ENCODE measurements around the gene PLEKHH2.

DNA sequence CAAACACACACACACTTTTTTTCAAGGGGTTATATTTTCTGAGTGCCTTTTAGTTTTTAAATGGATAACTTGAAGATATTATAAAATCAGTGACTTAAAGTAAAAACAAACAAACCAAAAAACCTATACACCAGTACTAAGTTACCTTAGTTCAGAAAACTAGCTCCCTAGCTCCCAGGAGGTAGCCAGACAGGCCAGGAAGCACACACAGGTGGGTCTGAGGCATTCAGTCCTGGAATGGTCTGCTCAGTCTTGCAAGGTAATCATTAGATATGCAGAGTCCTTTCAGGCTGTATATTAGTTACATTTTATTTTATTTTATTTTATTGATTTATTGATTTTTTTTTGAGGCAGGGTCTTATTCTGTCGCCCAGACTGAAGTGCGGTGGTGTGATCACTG, 126.0 kb downstream of the PLEKHH2 start:
- TF ChIP-seq EZH2 (IDR thresholded peaks at IDR 0.05; ENCODE audit: insufficient read depth, poor library complexity, severe bottlenecking) = no peak
- no peak for TF ChIP-seq EZH2phosphoT487 (IDR thresholded peaks at IDR 0.05; ENCODE audit: insufficient read depth, low read depth)
